Vagina (tissue), 2 donors: Measurements from ENCODE around the gene GPR4.

Source experiments
- POLR2A ChIP-seq, 2 donors: fragments of 450-650 bp; IDR thresholded peaks; one replicate each; pipeline ENCODE4 v1.6.1; 2017; ENCODE audit warnings: antibody characterized with exemption in 2 of 2, mild to moderate bottlenecking in 2 of 2, moderate library complexity in 2 of 2
- POLR2AphosphoS5 ChIP-seq, 2 donors: sonication (generic); formaldehyde crosslinking; IDR thresholded peaks; one replicate each; pipeline ENCODE4 v1.9.0; 2017; ENCODE audit warnings: antibody characterized with exemption in 2 of 2, mild to moderate bottlenecking in 2 of 2, low read depth in 1 of 2; ENCODE audit not compliant: insufficient read depth in 1 of 2
- TF ChIP-seq, protein P1 (sequence below), 3 experiments: fragments of 450-650 bp in 2 of 3; fragments of 200-600 bp in 1 of 3; sonication (generic) in 1 of 3; IDR thresholded peaks; one replicate each; pipeline ENCODE4 v1.5.1; 2017 to 2019; ENCODE audit warnings: antibody characterized with exemption in 3 of 3, mild to moderate bottlenecking in 2 of 3, moderate library complexity in 2 of 3

DNA sequence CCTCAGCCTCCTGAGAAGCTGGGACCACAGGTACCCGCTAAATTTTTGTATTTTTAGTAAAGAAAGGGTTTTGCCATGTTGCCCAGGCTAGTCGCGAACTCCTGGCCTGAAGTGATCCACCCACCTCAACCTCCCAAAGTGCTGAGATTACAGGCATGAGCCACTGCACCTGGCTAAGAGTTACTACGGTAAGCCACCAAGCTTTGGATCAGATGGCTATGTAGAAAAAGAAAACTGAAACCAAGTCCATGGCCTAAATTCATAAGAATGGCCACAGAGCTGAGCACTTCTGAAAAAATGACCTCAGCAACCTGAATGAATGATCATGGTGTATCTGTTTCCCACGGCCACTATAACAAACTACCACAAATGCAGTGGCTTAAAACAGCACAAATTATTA, 26.8 kb downstream of the GPR4 start:
- TF ChIP-seq POLR2AphosphoS5 (IDR thresholded peaks at IDR 0.05; ENCODE audit: insufficient read depth in 1 of 2, low read depth in 1 of 2): no peak
- TF ChIP-seq, protein P1, sequence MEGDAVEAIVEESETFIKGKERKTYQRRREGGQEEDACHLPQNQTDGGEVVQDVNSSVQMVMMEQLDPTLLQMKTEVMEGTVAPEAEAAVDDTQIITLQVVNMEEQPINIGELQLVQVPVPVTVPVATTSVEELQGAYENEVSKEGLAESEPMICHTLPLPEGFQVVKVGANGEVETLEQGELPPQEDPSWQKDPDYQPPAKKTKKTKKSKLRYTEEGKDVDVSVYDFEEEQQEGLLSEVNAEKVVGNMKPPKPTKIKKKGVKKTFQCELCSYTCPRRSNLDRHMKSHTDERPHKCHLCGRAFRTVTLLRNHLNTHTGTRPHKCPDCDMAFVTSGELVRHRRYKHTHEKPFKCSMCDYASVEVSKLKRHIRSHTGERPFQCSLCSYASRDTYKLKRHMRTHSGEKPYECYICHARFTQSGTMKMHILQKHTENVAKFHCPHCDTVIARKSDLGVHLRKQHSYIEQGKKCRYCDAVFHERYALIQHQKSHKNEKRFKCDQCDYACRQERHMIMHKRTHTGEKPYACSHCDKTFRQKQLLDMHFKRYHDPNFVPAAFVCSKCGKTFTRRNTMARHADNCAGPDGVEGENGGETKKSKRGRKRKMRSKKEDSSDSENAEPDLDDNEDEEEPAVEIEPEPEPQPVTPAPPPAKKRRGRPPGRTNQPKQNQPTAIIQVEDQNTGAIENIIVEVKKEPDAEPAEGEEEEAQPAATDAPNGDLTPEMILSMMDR (IDR thresholded peaks at IDR 0.05): no peak
- no peak for TF ChIP-seq POLR2A (IDR thresholded peaks at IDR 0.05)
